ENCODE data around the gene BICC1.

The BICC1 gene

GRCh38 chr10:58622246-58622645 lies 109.6 kb downstream of the BICC1 start:
- H3K4me3 ChIP-seq (ENCODE audit: low read depth, low read length) = no peak overlapping the region
- no peaks in the 10 kb centered on the region for H3K4me1 ChIP-seq
- no peak overlapping the region for H3K4me2 ChIP-seq (ENCODE audit: low read length)
- H3K9ac ChIP-seq = no peak overlapping the region
- no peaks in the 10 kb centered on the region for H3K9me3 ChIP-seq (ENCODE audit: control insufficient read depth, low read length)
- no peaks in the 10 kb centered on the region for H3K36me3 ChIP-seq (ENCODE audit: control insufficient read depth, insufficient read depth, low read length)
- no peak overlapping the region for H2AFZ ChIP-seq
- H3K27ac ChIP-seq = no peak overlapping the region
- H3K79me2 ChIP-seq = no peaks in the 10 kb centered on the region
- no peaks in the 10 kb centered on the region for H3K27me3 ChIP-seq (ENCODE audit: control insufficient read depth, insufficient read depth, low read length)
- TF ChIP-seq CTCF (IDR thresholded peaks at IDR 0.05) = no peak

GRCh38 chr10:58625070-58625469 lies 112.4 kb downstream of the BICC1 start:
- Histone ChIP-seq H3K36me3 (ENCODE audit: control insufficient read depth, insufficient read depth, low read length) (no peaks in the 10 kb centered on the region), H3K27ac (no peak overlapping the region), H3K9me3 (ENCODE audit: control insufficient read depth, low read length) (no peaks in the 10 kb centered on the region), H3K9ac (no peak overlapping the region), H3K27me3 (ENCODE audit: control insufficient read depth, insufficient read depth, low read length) (no peaks in the 10 kb centered on the region), H3K4me2 (ENCODE audit: low read length) (no peak overlapping the region), H3K4me1 (no peaks in the 10 kb centered on the region), H3K79me2 (no peaks in the 10 kb centered on the region), H3K4me3 (ENCODE audit: low read depth, low read length) (no peak overlapping the region), H2AFZ (no peak overlapping the region)
- no peak for TF ChIP-seq CTCF (IDR thresholded peaks at IDR 0.05)

GRCh38 chr10:58627392-58627791 lies 114.7 kb downstream of the BICC1 start:
- no peaks in the 10 kb centered on the region for H3K79me2 ChIP-seq
- no peak overlapping the region for H3K4me2 ChIP-seq (ENCODE audit: low read length)
- TF ChIP-seq CTCF (IDR thresholded peaks at IDR 0.05) = no peak
- H3K4me3 ChIP-seq (ENCODE audit: low read depth, low read length) = no peak overlapping the region
- no peaks in the 10 kb centered on the region for H3K9me3 ChIP-seq (ENCODE audit: control insufficient read depth, low read length)
- no peaks in the 10 kb centered on the region for H3K4me1 ChIP-seq
- H3K36me3 ChIP-seq (ENCODE audit: control insufficient read depth, insufficient read depth, low read length) = no peaks in the 10 kb centered on the region
- H3K9ac ChIP-seq = no peak overlapping the region
- no peak overlapping the region for H3K27ac ChIP-seq
- H2AFZ ChIP-seq = no peak overlapping the region
- no peaks in the 10 kb centered on the region for H3K27me3 ChIP-seq (ENCODE audit: control insufficient read depth, insufficient read depth, low read length)

GRCh38 chr10:58631715-58632114 lies 119.0 kb downstream of the BICC1 start:
- Histone ChIP-seq H2AFZ (no peak overlapping the region), H3K36me3 (ENCODE audit: control insufficient read depth, insufficient read depth, low read length) (no peaks in the 10 kb centered on the region), H3K79me2 (no peaks in the 10 kb centered on the region), H3K4me2 (ENCODE audit: low read length) (no peak overlapping the region), H3K9ac (no peak overlapping the region), H3K9me3 (ENCODE audit: control insufficient read depth, low read length) (no peaks in the 10 kb centered on the region), H3K4me3 (ENCODE audit: low read depth, low read length) (no peak overlapping the region), H3K4me1 (no peaks in the 10 kb centered on the region), H3K27me3 (ENCODE audit: control insufficient read depth, insufficient read depth, low read length) (no peaks in the 10 kb centered on the region), H3K27ac (no peak overlapping the region)
- no peak for TF ChIP-seq CTCF (IDR thresholded peaks at IDR 0.05)

GRCh38 chr10:58632216-58632615 lies 119.5 kb downstream of the BICC1 start:
- Histone ChIP-seq H2AFZ (no peak overlapping the region), H3K27ac (no peak overlapping the region), H3K9ac (no peak overlapping the region), H3K36me3 (ENCODE audit: control insufficient read depth, insufficient read depth, low read length) (no peaks in the 10 kb centered on the region), H3K4me2 (ENCODE audit: low read length) (no peak overlapping the region), H3K4me1 (no peaks in the 10 kb centered on the region), H3K4me3 (ENCODE audit: low read depth, low read length) (no peak overlapping the region), H3K79me2 (no peaks in the 10 kb centered on the region), H3K27me3 (ENCODE audit: control insufficient read depth, insufficient read depth, low read length) (no peaks in the 10 kb centered on the region), H3K9me3 (ENCODE audit: control insufficient read depth, low read length) (no peaks in the 10 kb centered on the region)
- TF ChIP-seq CTCF (IDR thresholded peaks at IDR 0.05) = no peak

All from parathyroid adenoma (tissue), 2 donors.